ENCODE results near the gene ZYX.

DNA sequence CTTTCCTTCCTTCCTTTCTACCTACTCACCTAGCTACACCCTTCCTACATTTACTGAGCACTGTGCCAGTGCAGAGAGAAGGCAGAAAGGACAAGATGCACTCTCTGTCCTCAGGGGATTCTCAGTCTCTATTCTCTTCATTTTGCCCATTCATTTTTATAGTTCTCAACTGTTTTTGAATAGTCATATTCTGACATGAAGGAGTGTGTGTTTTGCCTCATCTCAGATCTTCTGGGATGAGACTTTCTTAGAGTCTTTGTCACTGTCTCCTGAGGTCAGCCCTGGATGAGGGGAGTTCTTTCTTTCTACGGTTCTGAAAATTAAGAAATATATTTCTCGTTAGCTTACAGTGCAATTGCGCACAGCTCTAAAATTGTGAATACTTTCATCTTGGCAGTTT, 43.9 kb upstream of the ZYX start:
- TF ChIP-seq POLR2A (IDR thresholded peaks at IDR 0.05; ENCODE audit: low read depth, low read length) = no peak
- no peak for TF ChIP-seq POLR2AphosphoS5 (IDR thresholded peaks at IDR 0.05; ENCODE audit: low read depth, low read length)
- no peak for TF ChIP-seq TAF1 (IDR thresholded peaks at IDR 0.05; ENCODE audit: borderline replicate concordance, low read depth, low read length)

Data from GM12892 (cell line).